Fibroblast of skin of abdomen (primary cell): Measurements from ENCODE around the gene ZSCAN20.
"Not testable (repeated sequence)": the region's sequence is repeated elsewhere in the genome, so short reads cannot be mapped to it uniquely, and the experiment has no call there.

Experiments used
- DNase-seq: peaks from one replicate; pipeline ENCODE4 v3.0.0-alpha.2; 2013

ZSCAN20 gene

DNA sequence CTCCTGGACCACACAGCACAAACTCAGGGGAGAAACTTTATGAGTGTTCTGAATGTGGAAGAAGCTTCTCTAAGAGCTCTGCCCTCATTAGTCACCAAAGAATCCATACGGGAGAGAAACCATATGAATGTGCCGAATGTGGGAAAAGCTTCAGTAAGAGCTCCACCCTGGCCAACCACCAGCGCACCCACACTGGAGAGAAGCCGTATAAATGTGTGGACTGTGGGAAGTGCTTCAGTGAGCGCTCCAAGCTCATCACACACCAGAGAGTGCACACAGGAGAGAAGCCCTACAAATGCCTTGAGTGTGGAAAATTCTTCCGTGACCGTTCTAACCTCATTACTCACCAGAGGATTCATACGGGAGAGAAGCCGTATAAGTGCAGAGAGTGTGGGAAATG, 22.5 kb downstream of the ZSCAN20 start:
- no peak for DNase-seq

DNA sequence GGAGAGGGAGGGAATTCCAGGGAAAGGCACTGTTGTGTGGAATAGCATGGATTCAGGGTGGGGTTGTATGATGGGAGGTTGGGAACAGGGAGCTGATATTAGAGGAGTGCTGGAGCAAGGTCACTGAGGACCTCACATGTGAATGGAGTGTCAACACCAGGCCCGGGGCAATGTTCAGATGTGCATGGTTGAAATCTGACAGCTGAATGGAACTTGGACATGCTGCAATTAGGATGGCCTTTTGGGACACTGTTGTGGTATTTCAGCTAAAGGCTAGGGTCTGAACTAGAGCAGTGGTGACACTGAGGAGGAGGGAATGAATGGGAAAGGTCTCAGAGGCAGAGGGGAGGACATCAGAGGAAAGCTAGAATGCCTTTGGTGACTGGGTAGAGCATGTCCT, 25.0 kb downstream of the ZSCAN20 start:
- no peak for DNase-seq

DNA sequence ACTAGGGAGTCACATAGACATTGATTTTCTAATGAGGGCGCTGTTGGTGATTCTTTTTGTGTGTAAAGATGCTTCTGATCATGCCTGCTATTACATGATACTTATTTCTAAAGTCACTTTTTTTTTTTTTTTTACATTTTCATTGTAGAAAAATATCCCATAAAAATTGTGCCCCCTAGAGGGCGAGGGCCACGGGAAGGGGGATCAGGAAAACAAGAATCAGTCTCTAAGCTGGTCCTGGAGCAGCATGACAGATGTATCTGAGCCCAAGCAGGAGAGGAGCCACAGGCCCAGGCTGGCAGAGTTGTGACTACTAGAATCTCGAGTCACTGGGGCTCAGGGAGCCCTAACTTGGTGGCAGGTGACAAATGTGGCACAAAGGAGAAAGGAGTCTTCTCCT, 28.1 kb downstream of the ZSCAN20 start:
- DNase-seq = no peak

DNA sequence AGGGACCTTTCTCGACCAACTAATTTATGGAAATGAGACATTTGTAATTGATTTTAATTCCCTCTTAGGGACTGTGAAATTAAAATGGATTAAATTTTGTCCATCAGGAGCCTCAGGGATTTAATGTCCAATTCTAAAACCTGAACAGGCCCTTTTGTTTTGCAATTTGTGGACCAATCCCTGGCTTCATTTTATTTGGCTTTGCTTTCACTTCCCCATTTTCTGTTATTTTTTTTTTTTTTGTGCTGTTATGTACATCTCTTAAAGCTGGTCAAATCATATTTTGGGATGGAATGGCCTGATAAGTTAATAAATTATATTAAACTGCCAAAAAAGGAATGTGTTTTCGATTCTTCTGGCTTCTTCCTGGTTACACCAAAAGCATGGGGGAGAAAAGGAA, 28.9 kb downstream of the ZSCAN20 start:
- DNase-seq = no peak

DNA sequence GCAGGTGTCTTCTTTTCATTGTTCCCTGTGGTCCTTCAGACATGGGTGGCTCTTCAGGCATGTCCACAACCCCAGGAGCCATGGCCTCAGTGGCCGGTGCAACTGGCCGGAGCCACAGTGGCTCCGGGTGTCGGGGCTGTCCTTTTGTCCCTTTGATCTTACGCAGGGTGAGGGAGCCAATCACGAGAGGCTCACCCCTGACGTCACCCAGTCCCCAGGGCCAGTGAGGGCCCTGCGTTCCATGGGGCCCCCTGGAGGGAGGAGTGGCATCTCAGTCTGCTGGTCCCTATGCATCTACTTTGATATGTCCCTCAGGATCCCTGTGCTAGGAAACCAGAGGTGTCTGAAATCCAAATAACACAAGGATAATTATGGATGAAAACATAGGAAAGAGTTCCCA, 29.3 kb downstream of the ZSCAN20 start:
- no peak for DNase-seq

DNA sequence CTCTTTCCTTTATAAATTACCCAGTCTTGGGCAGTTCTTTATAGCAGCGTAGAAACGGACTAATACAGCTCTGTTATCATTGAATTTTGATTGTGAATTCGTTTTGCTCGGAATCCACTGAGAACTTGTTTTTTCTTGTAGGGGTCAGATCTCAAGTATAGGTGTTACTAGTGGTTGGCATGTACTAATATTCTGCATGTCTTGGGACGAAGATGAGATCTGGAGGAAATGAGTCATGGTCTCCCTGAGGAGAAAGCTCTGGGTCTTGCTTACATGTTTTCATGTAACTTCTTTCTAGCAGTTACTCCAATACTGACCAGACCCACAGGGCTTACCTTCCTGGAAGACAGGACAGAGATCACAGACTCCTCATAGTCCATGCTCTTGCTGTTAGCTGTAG, 30.3 kb downstream of the ZSCAN20 start:
- DNase-seq = peak; percentile 40

DNA sequence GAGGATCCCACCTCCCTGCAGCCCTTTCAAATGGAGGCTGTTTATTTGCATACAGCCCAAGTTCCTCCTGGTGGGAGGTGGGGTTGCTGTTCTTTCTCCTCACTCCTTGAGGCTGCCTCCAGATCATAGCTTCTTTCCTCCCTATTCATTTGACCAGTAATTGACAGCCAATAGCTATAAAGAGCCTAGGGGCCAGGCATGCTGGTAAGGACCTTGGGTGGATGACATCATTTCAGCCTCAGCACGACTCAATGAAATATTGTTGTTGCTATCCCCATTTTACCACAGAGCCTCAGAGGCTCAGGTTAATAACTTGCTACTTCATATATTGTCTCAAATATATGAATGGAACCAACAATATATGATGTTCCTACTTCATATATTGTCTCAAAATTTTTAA, 31.1 kb downstream of the ZSCAN20 start:
- no peak for DNase-seq

DNA sequence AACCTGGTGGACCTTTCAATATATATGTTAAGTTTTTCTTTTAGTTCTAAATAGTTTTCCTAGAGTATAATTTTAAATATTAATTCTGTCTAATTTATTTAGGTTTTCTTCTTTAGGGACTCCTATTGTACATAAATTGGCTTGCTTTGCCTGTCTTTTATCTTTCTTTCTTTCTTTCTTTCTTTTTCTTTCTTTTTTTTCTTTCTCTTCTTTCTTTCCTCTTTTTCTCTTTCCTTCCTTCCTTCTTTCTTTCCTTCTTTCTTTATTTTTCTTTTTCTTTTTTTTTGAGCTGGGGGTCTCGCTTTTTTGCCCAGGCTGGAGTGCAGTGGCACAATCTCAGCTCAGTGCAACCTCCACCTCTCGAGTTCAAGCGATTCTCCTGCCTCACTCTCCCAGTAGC, 35.2 kb downstream of the ZSCAN20 start:
- no peak for DNase-seq

DNA sequence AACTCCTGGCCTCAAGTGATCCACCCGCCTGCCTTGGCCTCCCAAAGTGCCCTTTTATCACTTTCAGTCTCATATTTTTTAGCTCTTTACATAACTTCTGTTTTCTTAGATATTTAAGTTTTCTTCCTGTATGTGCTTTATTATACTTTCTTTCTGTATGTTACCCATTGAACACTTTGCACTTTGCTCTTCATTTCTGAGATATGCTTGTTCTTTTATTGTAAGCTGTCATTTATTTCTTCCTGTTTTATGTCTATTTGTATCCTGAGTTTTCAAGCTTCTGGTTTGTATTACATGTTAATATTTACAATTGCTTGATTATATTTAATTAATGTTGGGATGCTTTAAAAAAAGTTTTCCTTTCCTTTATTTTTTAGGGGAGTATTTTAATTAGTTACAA, 35.7 kb downstream of the ZSCAN20 start:
- DNase-seq = no peak

DNA sequence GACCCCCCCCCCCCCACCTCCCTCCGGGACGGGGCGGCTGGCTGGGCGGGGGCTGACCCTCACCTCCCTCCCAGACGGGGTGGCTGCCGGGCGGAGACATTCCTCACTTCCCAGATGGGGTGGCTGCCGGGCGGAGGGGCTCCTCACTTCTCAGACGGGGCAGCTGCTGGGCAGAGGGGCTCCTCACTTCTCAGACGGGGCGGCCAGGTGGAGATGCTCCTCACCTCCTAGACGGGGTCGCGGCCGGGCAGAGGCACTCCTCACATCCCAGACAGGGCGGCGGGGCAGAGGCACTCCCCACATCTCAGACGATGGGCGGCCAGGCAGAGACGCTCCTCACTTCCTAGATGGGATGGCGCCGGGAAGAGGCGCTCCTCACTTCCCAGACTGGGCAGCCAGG, 36.8 kb downstream of the ZSCAN20 start:
- DNase-seq = not testable (repeated sequence)

DNA sequence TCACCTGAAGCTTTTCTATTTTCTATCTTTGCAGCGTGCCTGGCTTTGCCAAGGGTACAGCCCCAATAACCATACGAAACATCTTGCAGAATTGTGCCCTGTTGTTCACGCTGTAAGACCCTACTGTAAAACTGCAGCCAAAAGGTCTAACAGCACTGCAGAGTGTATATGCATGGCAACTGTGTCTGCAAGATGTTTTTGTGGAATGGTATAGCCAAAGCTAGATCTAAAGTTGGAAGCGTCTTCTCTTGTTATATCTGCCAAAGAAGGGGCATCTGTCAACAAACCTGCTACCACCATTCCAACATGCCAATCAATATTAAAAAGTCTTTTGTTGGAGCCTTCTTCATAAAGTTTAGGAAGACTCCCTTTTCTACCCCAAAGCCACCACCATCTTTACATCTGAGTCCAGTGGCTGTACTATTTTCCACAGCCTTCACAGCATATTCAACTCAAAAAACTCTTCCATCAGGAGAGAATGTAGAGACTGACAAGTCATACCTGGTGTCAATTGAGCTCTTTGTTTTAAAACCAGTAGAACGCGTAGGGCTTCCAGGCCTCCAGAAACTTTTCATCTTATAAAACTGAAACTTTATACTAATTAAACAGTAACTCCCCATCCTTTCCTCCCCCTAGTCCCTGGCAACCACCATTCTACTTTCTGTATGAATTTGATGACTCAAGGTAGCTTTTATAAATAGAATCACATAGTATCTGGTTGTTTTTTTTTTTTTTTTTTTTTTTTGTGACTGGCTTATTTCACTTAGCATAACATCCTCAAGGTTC, 40.0 kb downstream of the ZSCAN20 start:
- no peak for DNase-seq

DNA sequence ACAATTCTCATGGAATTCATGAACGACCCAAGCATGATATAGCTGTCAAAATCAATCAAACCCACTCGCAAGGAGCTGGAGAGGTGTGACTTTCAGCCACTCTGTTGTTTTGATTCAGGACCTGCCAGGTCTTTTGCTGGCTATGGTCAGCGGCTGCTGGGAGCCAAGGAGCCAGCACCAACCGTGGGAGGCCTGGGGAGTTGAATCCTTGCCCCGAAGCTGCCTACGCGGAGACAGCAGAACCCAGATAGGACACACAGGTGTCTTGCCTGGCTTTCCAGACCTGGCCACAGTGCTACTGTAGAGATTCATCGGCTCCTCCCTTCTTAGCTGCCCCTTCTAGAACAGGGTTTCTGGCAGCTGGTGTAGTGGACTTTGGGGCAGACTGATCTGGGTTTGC, 42.7 kb downstream of the ZSCAN20 start:
- DNase-seq = no peak

DNA sequence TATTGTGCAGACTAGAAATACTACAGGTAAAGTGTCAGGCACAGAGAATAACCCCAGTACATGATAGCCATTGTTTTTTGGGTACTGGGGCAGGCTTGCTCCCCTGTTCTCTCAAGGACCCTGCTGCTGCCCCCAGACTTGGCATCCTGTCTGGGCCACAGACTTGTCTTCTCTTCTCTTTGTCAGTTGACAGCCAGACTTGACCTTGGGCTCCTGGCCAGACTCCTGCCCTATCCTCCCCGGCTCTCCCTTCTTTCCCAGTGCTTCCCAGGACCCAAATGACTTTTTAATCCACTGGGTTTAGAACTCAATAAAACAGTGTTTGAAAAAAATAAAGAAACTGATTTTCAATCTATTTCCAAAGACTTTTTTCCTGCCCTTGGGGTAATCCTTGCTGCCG, 43.2 kb downstream of the ZSCAN20 start:
- DNase-seq = no peak

DNA sequence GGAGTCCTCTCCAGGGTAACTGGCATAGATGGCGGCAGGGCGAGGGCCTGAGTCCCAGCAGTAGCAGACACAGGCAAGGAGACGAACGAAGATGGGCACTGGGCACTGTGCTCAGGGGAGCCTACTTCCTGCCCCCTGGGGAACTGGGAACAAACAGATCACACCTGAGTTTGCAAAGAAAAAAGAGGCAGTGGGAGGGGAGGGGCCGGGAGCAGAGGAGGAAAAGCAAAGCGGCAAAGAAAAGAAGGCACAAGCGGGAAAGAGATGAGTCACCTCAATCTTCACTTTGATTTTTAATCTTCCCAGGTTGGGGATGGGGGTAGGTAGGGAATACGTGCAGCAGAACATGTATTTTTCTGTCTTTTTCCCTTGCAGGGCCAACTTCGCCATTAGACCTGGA, 44.0 kb downstream of the ZSCAN20 start:
- no peak for DNase-seq

DNA sequence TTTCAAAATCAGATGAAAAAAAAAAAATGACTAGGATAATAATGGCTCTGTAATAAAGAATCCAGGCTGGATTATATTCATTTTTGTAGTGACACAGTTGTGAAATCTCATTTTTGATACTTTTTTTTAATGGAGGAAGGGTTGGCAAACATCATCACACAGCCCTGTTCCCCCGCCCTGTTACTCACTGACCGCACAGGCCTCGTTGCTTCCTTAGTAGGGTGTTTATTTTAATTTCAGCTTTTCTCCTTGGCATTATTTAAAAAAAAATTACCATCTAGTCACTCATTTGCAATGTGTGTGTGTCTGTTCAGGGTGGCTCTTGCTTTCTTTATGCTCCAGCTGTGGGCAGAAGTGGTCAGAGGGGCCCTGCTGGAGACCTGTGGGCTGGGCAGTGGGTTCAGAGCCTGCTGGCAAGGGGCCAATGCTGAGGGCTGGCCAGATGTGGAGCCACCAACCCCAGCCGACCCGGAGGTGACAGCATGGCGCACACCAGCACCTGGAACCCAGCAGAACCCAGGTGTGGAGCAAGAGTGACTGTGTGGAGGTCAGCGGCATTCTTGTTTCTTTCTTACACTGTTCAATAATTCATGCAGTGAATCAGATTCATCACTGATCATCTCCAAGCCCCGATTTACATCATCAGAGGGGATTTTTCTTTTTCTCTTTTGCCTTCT, 44.6 kb downstream of the ZSCAN20 start:
- DNase-seq = no peak

DNA sequence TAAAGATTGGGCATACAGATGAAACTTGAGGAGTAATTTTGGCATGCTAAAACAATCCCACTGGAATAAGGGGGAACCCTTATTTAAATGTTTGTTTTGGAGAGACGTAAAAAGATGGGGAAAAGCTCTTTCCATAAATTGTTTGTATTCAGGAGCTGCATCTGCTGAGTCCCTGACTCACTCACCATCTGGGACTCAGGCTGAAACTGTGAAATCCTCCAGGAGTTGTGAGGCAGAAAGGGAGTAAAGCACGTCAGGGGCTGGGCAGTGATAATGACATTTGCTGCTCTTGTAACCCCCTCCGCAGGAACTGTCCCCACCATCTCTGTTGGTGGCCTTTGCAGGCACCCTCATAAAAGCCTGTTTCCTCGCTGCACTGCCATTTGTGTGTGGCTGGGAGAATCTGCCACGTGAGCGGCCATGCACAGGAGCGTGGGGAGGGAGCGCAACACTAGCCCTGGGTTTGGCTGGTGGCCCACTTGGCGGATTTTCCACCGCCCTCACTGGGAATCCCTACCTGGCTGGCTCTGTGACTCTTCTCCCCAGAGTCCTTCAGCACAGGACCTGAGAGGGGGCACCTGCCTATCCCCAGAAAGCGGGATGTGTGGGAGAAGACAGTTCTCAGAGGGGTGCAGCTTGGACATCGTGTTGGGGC, 45.3 kb downstream of the ZSCAN20 start:
- DNase-seq = peak; percentile 18

DNA sequence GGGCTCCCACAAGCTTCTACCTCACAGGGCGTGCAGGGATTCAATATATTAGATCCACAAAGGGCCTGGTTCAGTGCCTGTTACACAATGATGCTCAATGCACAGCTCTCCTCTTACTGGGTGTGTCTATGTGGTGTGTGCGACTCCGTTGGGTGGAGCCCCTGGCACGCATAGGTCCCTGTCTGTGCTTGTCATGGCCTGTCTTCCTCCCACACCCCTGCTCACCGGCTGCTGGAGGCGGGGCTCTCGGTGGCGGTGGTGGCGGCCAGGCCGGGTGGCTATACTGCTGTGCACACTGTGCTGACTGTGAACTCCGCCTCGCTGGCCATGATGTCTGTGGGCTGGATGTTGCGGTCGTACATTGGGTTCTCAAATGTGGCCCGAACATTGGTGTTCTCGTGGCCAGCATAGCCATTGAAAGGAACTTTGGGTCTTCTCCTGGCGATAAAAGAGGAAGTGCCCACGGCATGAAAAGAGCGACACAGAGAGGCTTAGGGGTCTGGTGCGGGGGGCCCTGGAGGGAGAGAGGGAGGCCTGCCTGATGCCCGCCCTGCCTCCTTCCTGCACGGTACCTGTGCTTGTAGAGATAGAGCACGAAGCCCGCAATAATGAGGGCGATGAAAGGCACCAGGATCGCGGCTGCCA, 46.9 kb downstream of the ZSCAN20 start:
- DNase-seq = no peak

DNA sequence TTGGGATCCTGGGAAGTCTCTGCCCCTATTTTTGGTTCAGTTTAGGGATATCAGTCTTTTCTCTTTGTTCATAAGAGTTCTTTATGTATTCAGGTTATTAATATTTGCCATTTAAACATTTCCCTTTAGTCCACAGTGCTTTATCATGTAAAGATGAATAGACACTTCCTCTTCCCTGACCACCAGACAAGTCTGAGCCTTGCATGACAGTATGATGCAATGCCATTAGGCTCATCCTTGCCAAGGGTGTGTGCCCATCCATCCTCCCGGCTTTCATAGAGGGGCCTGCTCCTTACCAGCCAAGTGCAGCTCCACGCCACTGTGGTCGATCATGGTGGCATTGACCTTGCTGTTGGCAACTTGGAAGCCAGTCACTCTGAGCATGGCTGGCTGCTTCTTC, 52.1 kb downstream of the ZSCAN20 start:
- no peak for DNase-seq

DNA sequence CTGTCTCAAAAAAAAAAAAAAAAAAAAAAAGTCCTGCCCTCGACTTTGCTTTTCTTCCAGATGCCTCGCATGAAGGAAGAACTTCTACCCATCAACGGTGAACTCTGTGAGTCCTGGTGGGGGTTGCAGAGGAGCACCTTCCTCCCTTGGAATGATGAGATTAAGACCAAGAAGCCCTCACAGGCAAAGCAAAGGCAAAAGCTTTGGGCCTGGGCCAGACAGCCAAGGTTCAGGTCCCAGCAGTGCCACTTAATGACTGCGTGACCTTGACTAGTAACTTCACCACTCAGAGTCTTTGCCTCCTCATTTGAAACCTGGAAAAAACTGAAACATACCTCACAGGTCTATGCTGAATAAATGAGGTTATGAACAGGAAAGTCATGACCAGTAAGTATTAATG, 55.5 kb downstream of the ZSCAN20 start:
- no peak for DNase-seq

DNA sequence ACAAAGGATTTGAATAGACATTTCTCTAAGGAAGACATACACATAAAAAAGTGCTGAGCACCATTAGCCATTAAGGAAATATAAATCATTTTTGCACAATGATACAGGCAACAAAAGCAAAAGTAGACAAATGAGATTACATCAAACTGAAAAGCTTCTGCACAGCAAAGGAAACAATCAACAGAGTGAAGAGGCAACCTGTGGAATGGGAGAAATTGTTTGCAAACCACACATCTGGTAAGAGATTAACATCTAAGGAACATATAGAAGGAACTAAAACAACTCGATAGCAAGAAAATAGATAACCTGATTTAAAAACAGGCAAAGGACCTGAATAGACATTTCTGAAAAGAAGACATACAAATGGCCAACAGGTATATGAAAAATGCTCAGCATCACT, 57.5 kb downstream of the ZSCAN20 start:
- DNase-seq = no peak

DNA sequence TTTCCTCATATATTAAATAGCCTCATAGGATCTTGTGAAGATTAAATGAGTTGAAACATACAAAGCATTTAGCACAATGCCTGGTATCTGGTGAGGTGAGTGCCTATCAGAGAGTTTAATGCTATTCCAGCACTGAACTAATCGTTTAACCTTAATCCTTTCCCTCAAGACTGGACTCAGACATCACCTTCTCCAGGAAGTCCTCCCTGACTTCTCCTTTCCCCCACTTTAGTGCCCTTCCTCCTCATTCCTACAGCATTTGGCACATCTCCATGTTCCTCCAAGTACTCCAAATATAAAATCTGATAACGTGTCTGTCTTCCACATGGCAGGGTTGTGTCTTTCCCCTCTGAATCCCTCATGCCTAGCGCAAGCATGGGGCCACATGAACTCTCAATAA, 59.8 kb downstream of the ZSCAN20 start:
- no peak for DNase-seq

DNA sequence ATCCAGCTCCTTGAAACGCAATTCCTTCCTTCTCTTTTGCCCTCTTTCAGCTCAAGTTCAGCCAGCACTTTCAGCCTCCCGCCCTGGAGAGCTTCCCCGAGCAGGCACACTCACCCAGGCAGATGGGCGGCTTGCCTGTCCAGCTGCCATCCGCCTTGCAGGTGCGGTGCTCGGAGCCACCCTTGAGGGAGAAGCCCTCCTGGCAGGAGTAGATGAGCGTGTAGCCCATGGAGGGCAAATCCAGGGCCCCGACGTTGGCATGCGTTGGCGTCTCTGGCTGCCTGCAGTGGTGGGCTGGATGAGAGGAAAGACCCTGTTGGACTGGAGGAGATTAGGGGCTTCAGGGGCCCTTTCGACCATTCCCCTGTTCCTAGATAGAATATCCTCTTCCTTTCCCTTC, 60.5 kb downstream of the ZSCAN20 start:
- no peak for DNase-seq

DNA sequence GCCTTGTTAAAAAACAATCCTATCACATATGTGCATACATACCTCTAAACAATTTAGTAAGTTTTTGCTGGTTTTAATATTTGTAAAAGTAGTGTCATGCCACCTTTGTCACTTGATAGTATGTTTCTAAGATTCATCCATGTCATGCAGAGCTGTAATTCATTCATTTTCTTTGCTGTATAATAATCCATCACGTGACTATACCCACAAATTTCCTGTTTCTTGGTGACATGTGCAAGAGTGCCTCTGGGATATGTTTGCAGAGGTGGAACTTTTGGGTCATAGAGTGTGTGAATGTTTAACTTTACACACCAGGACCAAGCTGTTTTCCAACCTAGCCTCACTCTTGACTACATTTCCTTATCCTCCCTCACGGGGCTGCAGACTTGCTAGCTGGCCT, 62.9 kb downstream of the ZSCAN20 start:
- DNase-seq = no peak

DNA sequence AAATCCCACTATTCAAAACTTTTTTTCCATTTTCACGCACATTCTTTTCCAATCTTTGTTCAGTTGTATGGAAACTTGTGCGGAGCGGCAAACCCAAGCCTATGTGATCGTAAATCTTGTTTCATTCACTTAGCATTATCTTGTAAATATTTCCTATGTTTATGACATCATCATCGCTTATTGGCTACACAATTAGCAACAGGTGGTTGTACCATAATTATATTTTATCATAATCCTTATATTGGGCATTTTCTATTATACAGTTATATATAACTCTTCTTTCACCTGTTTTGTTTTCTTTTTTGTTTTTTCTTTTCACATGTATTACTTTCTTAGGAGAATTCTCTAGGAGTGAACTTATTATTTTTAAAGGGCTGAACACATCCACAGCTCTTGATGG, 65.4 kb downstream of the ZSCAN20 start:
- DNase-seq = no peak
